HEK293 (cell line): ENCODE data around the gene MTPN.
A peak's percentile ranks its signal among the peaks of the same experiment; 100 is the strongest.

Experiments
- CTCF ChIA-PET: fragments of 350-600 bp; formaldehyde crosslinking; extraction: SDS; loops from one replicate; lab custom pipeline; 2021; ENCODE audit warnings: antibody characterized with exemption; lab: Yijun Ruan, JAX
- POLR2A ChIA-PET: fragments of 300-600 bp; formaldehyde crosslinking; extraction: SDS; loops from one replicate; lab custom pipeline; 2020; ENCODE audit warnings: antibody characterized with exemption, inconsistent platforms; lab: Yijun Ruan, JAX
- H3K27ac ChIP-seq: fragments of 200-500 bp; sonication (Bioruptor generic); 2 replicates; pipeline ENCODE4 v1.5.1; 2014; ENCODE audit warnings: low read depth, low read length, control low read depth, inconsistent platforms; ENCODE audit errors: extremely low read depth
- H3K36me3 ChIP-seq, 2 experiments: fragments of 200-500 bp in 1 of 2; sonication (Bioruptor generic) in 1 of 2; 1 replicate in 1 of 2; 2 replicates in 1 of 2; pipeline ENCODE4 v1.5.1; 2014 to 2017; ENCODE audit warnings: inconsistent platforms in 2 of 2, low read length in 2 of 2; ENCODE audit not compliant: control insufficient read depth in 2 of 2, insufficient read depth in 1 of 2
- H3K4me1 ChIP-seq: fragments of 200-500 bp; sonication (Bioruptor generic); 2 replicates; pipeline ENCODE4 v1.5.1; 2014; ENCODE audit warnings: mild to moderate bottlenecking, low read length, inconsistent platforms; ENCODE audit not compliant: control insufficient read depth, insufficient read depth
- H3K4me3 ChIP-seq: 2 replicates; pipeline ENCODE4 v1.5.1; 2011; ENCODE audit warnings: low read depth, mild to moderate bottlenecking, control low read depth, low read length, moderate library complexity
- H3K9me3 ChIP-seq: fragments of 200-500 bp; sonication (Bioruptor generic); 2 replicates; pipeline ENCODE4 v1.5.1; 2014; ENCODE audit warnings: low read depth, low read length, inconsistent platforms; ENCODE audit not compliant: control insufficient read depth, insufficient read depth
- ATF2 ChIP-seq: fragments of 450-650 bp; formaldehyde crosslinking; IDR thresholded peaks from 2 replicates; pipeline ENCODE4 v1.5.1; 2016; ENCODE audit warnings: missing biosample characterization, missing genetic modification characterization, low read depth
- PRDM6 ChIP-seq: fragments of 450-650 bp; formaldehyde crosslinking; IDR thresholded peaks from 2 replicates; pipeline ENCODE4 v1.5.1; 2017; ENCODE audit warnings: missing biosample characterization, missing genetic modification characterization
- REST ChIP-seq: fragments of 450-650 bp; formaldehyde crosslinking; IDR thresholded peaks from 2 replicates; pipeline ENCODE4 v1.5.1; 2016; ENCODE audit warnings: missing biosample characterization, missing genetic modification characterization
- WT1 ChIP-seq: fragments of 450-650 bp; formaldehyde crosslinking; IDR thresholded peaks from 2 replicates; pipeline ENCODE4 v1.5.1; 2016; ENCODE audit warnings: missing biosample characterization, missing genetic modification characterization
- ZNF148 ChIP-seq: fragments of 450-650 bp; formaldehyde crosslinking; IDR thresholded peaks from 2 replicates; pipeline ENCODE4 v1.5.0; 2017; ENCODE audit warnings: missing biosample characterization, missing genetic modification characterization, borderline replicate concordance
- ZNF239 ChIP-seq: fragments of 450-650 bp; formaldehyde crosslinking; IDR thresholded peaks from 2 replicates; pipeline ENCODE4 v1.5.1; 2016; ENCODE audit warnings: missing biosample characterization, missing genetic modification characterization
- ZNF24 ChIP-seq: fragments of 450-650 bp; formaldehyde crosslinking; IDR thresholded peaks from 2 replicates; pipeline ENCODE4 v1.5.1; 2016; ENCODE audit warnings: missing biosample characterization, missing genetic modification characterization
- ZNF26 ChIP-seq: fragments of 450-650 bp; formaldehyde crosslinking; IDR thresholded peaks from 2 replicates; pipeline ENCODE4 v1.5.1; 2016; ENCODE audit warnings: missing biosample characterization, missing genetic modification characterization
- ZNF354C ChIP-seq: fragments of 450-650 bp; formaldehyde crosslinking; IDR thresholded peaks from 2 replicates; pipeline ENCODE4 v1.5.1; 2016; ENCODE audit warnings: missing biosample characterization, missing genetic modification characterization, low read depth, borderline replicate concordance
- ZNF391 ChIP-seq: fragments of 450-650 bp; formaldehyde crosslinking; IDR thresholded peaks from 2 replicates; pipeline ENCODE4 v1.5.1; 2016; ENCODE audit warnings: low read depth, missing biosample characterization, missing genetic modification characterization, borderline replicate concordance
- ZNF510 ChIP-seq: fragments of 450-650 bp; formaldehyde crosslinking; IDR thresholded peaks from 2 replicates; pipeline ENCODE4 v1.5.1; 2018; ENCODE audit warnings: mild to moderate bottlenecking, missing genetic modification characterization, missing biosample characterization; ENCODE audit not compliant: insufficient replicate concordance
- ZNF544 ChIP-seq: fragments of 450-650 bp; formaldehyde crosslinking; IDR thresholded peaks from 2 replicates; pipeline ENCODE4 v1.5.0; 2017; ENCODE audit warnings: missing biosample characterization, missing genetic modification characterization
- ZNF580 ChIP-seq: fragments of 450-650 bp; formaldehyde crosslinking; IDR thresholded peaks from 2 replicates; pipeline ENCODE4 v1.5.1; 2016; ENCODE audit warnings: missing biosample characterization, missing genetic modification characterization

The MTPN gene

GRCh38 chr7:135911099-135911498 is 66.1 kb downstream of the MTPN start:
- H3K9me3 ChIP-seq = no peaks in the 10 kb centered on the region
- no peaks in the 10 kb centered on the region for H3K36me3 ChIP-seq
- H3K4me1 ChIP-seq = no peaks in the 10 kb centered on the region
- no peak overlapping the region for H3K27ac ChIP-seq
- CTCF ChIA-PET = no interaction called here
- TF ChIP-seq ZNF26 (tag by site-specific recombination) = no peak
- no peak for TF ChIP-seq ZNF510 (tag by site-specific recombination)
- no peak for TF ChIP-seq ZNF239 (tag by site-specific recombination)
- no peak for TF ChIP-seq ZNF148
- no peak for TF ChIP-seq ZNF391 (tag by site-specific recombination)
- TF ChIP-seq WT1 (tag by site-specific recombination) = no peak
- no peak for TF ChIP-seq ZNF544
- TF ChIP-seq REST (tag by site-specific recombination) = no peak
- no peak for TF ChIP-seq PRDM6 (tag by site-specific recombination)
- no peak for TF ChIP-seq ZNF580 (tag by site-specific recombination)
- no peak for TF ChIP-seq ZNF354C (tag by site-specific recombination)
- no peak overlapping the region for H3K4me3 ChIP-seq
- POLR2A ChIA-PET = no interaction called here

- Histone ChIP-seq H3K27ac (no peak overlapping the region), H3K4me3 (no peak overlapping the region), H3K36me3 (no peaks in the 10 kb centered on the region), H3K4me1 (no peaks in the 10 kb centered on the region), H3K9me3 (no peaks in the 10 kb centered on the region)
- ChIA-PET POLR2A (no interaction called here), CTCF (no interaction called here)
- TF ChIP-seq ATF2 (peak; percentile 85; the same call in 1 of the 2 replicates), ZNF24 (tag by site-specific recombination) (no peak)
Observed at GRCh38 chr7:135910393-135911036, 66.6 kb downstream of the MTPN start.
